Left lung (tissue), 10 donors: ENCODE data around the gene ARFGAP3. TPM values are rescaled to one million over a fixed set of nuclear protein-coding genes. Genes with fewer than 3 reads are reported as not detected.

ENCODE experiments used
- ATAC-seq: fragments of 200-7000 bp; cut with Tn5 transposase; one replicate; pipeline ENCODE4 v1.9.1; 2020; ENCODE audit warnings: moderate library complexity
- DNase-seq, 4 donors: peaks; one replicate each; pipeline ENCODE4 v3.0.0-alpha.2; 2013 to 2020
- H3K27ac ChIP-seq, 2 donors: fragments of 200-600 bp; sonication (generic) in 1 of 2; one replicate each; pipeline versions ENCODE4 v1.5.0 to v1.8.0; 2020 to 2021
- H3K27me3 ChIP-seq, 2 donors: fragments of 200-600 bp; sonication (generic) in 1 of 2; one replicate each; pipeline versions ENCODE4 v1.5.0 to v1.8.0; 2020 to 2021
- H3K36me3 ChIP-seq, 2 donors: fragments of 200-600 bp; sonication (generic) in 1 of 2; one replicate each; pipeline versions ENCODE4 v1.5.0 to v1.8.0; 2020 to 2021
- H3K4me1 ChIP-seq, 2 donors: fragments of 200-600 bp; one replicate each; pipeline ENCODE4 v1.8.0; 2021
- H3K4me3 ChIP-seq, 2 donors: fragments of 200-600 bp; sonication (generic) in 1 of 2; one replicate each; pipeline versions ENCODE4 v1.5.0 to v1.8.0; 2020 to 2021; ENCODE audit warnings: mild to moderate bottlenecking in 1 of 2
- H3K9me3 ChIP-seq, 2 donors: fragments of 200-600 bp; sonication (generic) in 1 of 2; one replicate each; pipeline versions ENCODE4 v1.5.0 to v1.8.0; 2020 to 2021
- CTCF ChIP-seq, 2 donors: fragments of 200-600 bp; sonication (generic) in 1 of 2; IDR thresholded peaks; one replicate each; pipeline versions ENCODE4 v1.5.0 to v1.8.0; 2021; ENCODE audit warnings: antibody characterized with exemption in 2 of 2
- intact Hi-C, 2 donors: fragments of 100-400 bp; cut with DNase I; formaldehyde crosslinking; loops; one replicate each; pipeline versions ENCODE4 v1.11.2 to v1.14.2; 2022
- polyA plus RNA-seq, 6 donors: library from polyadenylated mRNA; unstranded; fragments of 120-200 nt; gene quantifications; one replicate each; pipeline ENCODE4 v1.2.1, GENCODE V29; 2013; ENCODE audit not compliant: insufficient read length in 6 of 6
- total RNA-seq, 2 donors: library from RNA; stranded (reverse); fragmentation: NEBNext Ultra II Directional; extraction: Animal tissue kit (Norgen Biotek cat#: 25700); gene quantifications; one replicate each; pipeline ENCODE4 v1.2.1, GENCODE V29; 2021
- donor health status: DM: no; HTN: yes; CAD: no.
- donor health status: DM: no; HTN: no; CAD: no.

Gene ARFGAP3
- total and polyA plus RNA-seq, 8 donors = 42.4 to 58.1 (median 49.6) TPM

GRCh38 chr22:42891696-42892095, 34.6 kb upstream of the ARFGAP3 start:
- H3K27ac ChIP-seq = peak overlapping the region in 1 of 2 donors; percentile 89
- no peaks in the 10 kb centered on the region for H3K27me3 ChIP-seq
- intact Hi-C loops = no loop called here
- no peaks in the 10 kb centered on the region for H3K9me3 ChIP-seq
- TF ChIP-seq CTCF (IDR thresholded peaks at IDR 0.05) = no peak
- H3K4me3 ChIP-seq = no peak overlapping the region
- peaks cover 0 to 51% of the 10 kb centered on the region in 2 donors for H3K36me3 ChIP-seq
- no peak for DNase-seq
- ATAC-seq = no peak
- peaks cover 8 to 95% of the 10 kb centered on the region in 2 donors for H3K4me1 ChIP-seq

GRCh38 chr22:42891008-42891407, 33.9 kb upstream of the ARFGAP3 start:
- peak overlapping the region in 1 of 2 donors; percentile 89 for H3K27ac ChIP-seq
- no peak for TF ChIP-seq CTCF (IDR thresholded peaks at IDR 0.05)
- no peak for DNase-seq
- intact Hi-C loops = no loop called here
- H3K9me3 ChIP-seq = no peaks in the 10 kb centered on the region
- ATAC-seq = no peak
- no peaks in the 10 kb centered on the region for H3K27me3 ChIP-seq
- peaks cover 0 to 58% of the 10 kb centered on the region in 2 donors for H3K36me3 ChIP-seq
- H3K4me3 ChIP-seq = no peak overlapping the region
- H3K4me1 ChIP-seq = peaks cover 8 to 90% of the 10 kb centered on the region in 2 donors

- ATAC-seq = peak; percentile 14
- H3K36me3 ChIP-seq = peaks cover 0 to 75% of the 10 kb centered on the region in 2 donors
Observed at GRCh38 chr22:42889304-42889703, 32.2 kb upstream of the ARFGAP3 start.

GRCh38 chr22:42887523-42888507, 30.7 kb upstream of the ARFGAP3 start:
- Histone ChIP-seq H3K27me3 (no peaks in the 10 kb centered on the region), H3K4me1 (peaks cover 8 to 58% of the 10 kb centered on the region in 2 donors), H3K27ac (peak overlapping the region; percentile 62 to 89), H3K9me3 (no peaks in the 10 kb centered on the region), H3K36me3 (peaks cover 0 to 83% of the 10 kb centered on the region in 2 donors), H3K4me3 (no peak overlapping the region)
- no peak for TF ChIP-seq CTCF (IDR thresholded peaks at IDR 0.05)
- peak in 2 of 4 donors; percentile 51 to 71 for DNase-seq
- intact Hi-C loops = no loop called here
- ATAC-seq = peak; percentile 80

More at GRCh38 chr22:42889304-42889703, 32.2 kb upstream of the ARFGAP3 start:
- H3K4me1 ChIP-seq = peaks cover 8 to 73% of the 10 kb centered on the region in 2 donors
- peak overlapping the region; percentile 53 to 89 for H3K27ac ChIP-seq
- H3K27me3 ChIP-seq = no peaks in the 10 kb centered on the region
- no peak for TF ChIP-seq CTCF (IDR thresholded peaks at IDR 0.05)
- H3K4me3 ChIP-seq = peak overlapping the region in 1 of 2 donors; percentile 2
- intact Hi-C loops = no loop called here
- no peak for DNase-seq
- no peaks in the 10 kb centered on the region for H3K9me3 ChIP-seq

- intact Hi-C loops = no loop called here
- H3K4me3 ChIP-seq = no peak overlapping the region
- DNase-seq = no peak
- peaks cover 0 to 88% of the 10 kb centered on the region in 2 donors for H3K36me3 ChIP-seq
- no peaks in the 10 kb centered on the region for H3K9me3 ChIP-seq
- H3K27ac ChIP-seq = peak overlapping the region; percentile 62 to 89
- H3K27me3 ChIP-seq = no peaks in the 10 kb centered on the region
- no peak for TF ChIP-seq CTCF (IDR thresholded peaks at IDR 0.05)
- H3K4me1 ChIP-seq = peaks cover 2 to 51% of the 10 kb centered on the region in 2 donors
- peak; percentile 27 for ATAC-seq
Observed at GRCh38 chr22:42887120-42887519, 30.0 kb upstream of the ARFGAP3 start.
